A549 treated with Mapracorat at 1 μM for 4 hours (cell line): ENCODE data around the gene ISCA2. TPM values are rescaled to one million over a fixed set of nuclear protein-coding genes. Genes with fewer than 3 reads are reported as not detected.

ENCODE experiments used
- total RNA-seq: library from RNA; stranded (reverse); fragments of 200-300 nt; extraction: Qiagen RNA extraction; gene quantifications from 5 replicates; pipeline ENCODE4 v1.2.3, GENCODE V29; 2022

Gene ISCA2
- 37.5 to 47.0 TPM (median 41.8 TPM) in 5 replicates for total RNA-seq

DNA sequence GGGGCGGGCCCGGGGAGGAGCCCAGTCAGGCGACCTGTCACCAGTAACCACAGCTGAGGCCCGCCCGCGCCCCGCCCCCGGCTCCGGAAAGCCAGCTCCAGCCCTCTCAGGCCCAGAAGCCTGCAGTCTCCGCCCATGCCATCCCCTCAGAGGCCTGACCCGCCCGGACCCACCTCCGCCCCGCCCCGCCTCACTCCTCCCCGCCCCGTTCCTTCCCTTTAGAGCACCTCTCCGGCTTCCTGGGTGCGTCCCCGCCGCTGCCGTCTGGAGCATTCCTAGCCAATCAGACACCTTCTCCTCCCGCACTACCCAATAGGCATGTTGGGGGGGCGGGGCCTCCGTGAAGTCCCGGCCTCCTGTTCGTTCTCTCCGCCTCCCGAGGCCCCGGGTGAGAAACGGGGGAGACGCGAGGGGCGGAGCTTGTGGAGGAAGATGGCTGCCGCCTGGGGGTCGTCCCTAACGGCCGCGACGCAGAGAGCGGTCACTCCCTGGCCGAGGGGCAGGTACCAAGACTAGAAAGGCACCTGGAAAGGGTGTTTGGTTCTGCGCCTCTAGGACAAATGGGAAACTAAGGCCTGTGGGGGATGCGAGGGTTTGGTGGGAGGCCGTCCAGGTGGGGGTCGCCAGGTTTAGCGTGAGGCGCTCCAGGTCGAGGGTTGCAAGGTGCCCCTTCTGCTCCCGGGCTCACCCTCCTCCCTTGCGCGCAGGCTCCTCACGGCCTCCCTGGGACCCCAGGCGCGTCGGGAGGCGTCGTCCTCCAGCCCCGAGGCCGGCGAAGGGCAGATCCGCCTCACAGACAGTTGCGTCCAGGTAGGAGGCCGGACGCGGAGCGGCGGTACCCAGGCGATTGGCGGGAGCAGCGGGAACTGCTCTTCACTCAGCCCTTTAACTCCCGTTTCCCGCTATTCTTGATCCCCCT, at the start of gene ISCA2:
ISCA2 (plus strand) TSS at position 423 of the 919 bp plus-strand sequence; CDS start at position 433, 10 bp downstream.

DNA sequence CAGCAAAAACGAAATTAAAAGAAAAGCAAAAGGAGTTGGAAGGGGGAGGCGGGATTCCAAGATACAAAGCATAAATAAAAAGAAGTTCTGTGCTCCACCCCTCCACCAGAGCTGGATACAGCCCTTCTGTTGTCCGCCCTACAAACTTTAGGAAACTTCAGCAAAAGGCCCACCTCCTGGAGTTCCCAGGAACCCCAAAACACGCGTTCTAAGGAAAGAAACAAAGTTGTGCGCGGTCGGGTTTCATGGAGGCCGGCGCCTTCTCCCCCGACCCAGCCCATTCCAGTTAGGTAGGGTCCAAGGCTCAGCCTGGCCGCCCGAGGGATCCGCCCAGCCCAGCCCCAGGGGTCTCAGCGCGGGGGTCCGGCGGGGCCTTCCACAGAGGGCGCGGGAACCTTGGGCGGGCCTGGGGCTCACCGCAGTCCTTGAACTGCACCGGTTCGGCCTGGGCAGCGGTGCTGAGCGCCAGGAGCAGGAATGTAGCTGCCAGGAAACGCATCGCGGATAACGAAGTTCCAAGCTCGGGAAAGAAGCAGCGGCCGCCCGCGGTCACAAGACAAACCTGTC, 706 bp upstream of the ISCA2 start, which contains the start of gene NPC2:
NPC2 (minus strand) TSS at position 530 of the 567 bp plus-strand sequence; CDS start at position 499, 31 bp downstream.

Other genes starting within 250 kb of the ISCA2 start
- 26.8 to 39.5 TPM (median 28.5 TPM) in 5 replicates for gene ABCD4, start 190.8 kb upstream of the ISCA2 start, total RNA-seq
- not detected in 5 replicates for gene VRTN, start 145.3 kb upstream of the ISCA2 start, total RNA-seq
- gene SYNDIG1L, start 67.6 kb upstream of the ISCA2 start, total RNA-seq, result not detected in 5 replicates
- 207 to 327 TPM (median 231 TPM) in 5 replicates for gene NPC2, start 460 bp upstream of the ISCA2 start, total RNA-seq
- 8.5 to 13.0 TPM (median 10.0 TPM) in 5 replicates for gene LTBP2, start 118.5 kb downstream of the ISCA2 start, total RNA-seq
- gene AREL1, start 219.3 kb downstream of the ISCA2 start, total RNA-seq, result 22.2 to 25.9 TPM (median 24.4 TPM) in 5 replicates
- gene FCF1, start 219.4 kb downstream of the ISCA2 start, total RNA-seq, result 44.7 to 65.5 TPM (median 47.5 TPM) in 5 replicates